H1 (cell line): ENCODE results near the gene ZNF408. TPM values are rescaled to one million over a fixed set of nuclear protein-coding genes. Genes with fewer than 3 reads are reported as not detected.

Source experiments
- polyA plus RNA-seq, 7 experiments: library from polyadenylated mRNA; depleted of rRNA in 3 of 7; stranded (reverse) in 5 of 7; unstranded in 2 of 7; fragments of >200 nt in 5 of 7; fragments of 200-250 nt in 2 of 7; gene quantifications; 1 replicate in 5 of 7; 2 replicates in 1 of 7; 4 replicates in 1 of 7; pipeline versions ENCODE4 v1.2.1 to v1.2.3, GENCODE V29; 2011 to 2013; ENCODE audit warnings: missing spikeins in 2 of 7, mixed read lengths in 2 of 7
- total RNA-seq: library from RNA; stranded (reverse); fragmentation: NEBNext Ultra II Directional; extraction: Animal tissue kit (Norgen Biotek cat#: 25700); gene quantifications from 2 replicates; pipeline ENCODE4 v1.2.1, GENCODE V29; 2021
- TF ChIP-seq, protein P1 (sequence below): fragments of 300-600 bp; sonication (generic); IDR thresholded peaks from 2 replicates; pipeline ENCODE4 v1.7.1; 2012; ENCODE audit warnings: low read length, moderate library complexity, mild to moderate bottlenecking, inconsistent platforms; ENCODE audit not compliant: insufficient replicate concordance

The ZNF408 gene
- total and polyA plus RNA-seq, 2 of the 8 experiments (the other 6 are each of a cell fraction or from before 2014, with no cell fraction given) = 10.7 to 11.0 TPM

DNA sequence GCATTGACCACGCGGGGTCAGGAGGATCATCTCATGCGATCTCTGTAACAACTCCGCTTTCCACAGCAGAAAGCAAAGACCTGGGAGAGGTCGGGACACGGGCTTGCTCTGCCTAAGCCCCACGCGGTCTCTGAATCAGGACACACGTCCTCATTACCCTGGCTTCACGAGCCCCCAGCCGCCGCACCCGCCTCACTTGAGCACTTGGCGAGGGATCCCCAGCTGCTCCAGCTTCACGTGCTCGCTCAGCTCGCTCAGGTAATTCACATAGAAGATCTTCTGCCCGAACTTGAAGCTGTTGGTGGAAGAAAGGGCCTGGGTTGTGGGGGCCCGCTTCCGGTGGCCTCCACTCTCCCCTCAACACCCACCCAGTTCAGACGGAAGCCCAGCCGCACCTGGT is 20.0 kb upstream of the ZNF408 start (continued):
- TF ChIP-seq, protein P1, sequence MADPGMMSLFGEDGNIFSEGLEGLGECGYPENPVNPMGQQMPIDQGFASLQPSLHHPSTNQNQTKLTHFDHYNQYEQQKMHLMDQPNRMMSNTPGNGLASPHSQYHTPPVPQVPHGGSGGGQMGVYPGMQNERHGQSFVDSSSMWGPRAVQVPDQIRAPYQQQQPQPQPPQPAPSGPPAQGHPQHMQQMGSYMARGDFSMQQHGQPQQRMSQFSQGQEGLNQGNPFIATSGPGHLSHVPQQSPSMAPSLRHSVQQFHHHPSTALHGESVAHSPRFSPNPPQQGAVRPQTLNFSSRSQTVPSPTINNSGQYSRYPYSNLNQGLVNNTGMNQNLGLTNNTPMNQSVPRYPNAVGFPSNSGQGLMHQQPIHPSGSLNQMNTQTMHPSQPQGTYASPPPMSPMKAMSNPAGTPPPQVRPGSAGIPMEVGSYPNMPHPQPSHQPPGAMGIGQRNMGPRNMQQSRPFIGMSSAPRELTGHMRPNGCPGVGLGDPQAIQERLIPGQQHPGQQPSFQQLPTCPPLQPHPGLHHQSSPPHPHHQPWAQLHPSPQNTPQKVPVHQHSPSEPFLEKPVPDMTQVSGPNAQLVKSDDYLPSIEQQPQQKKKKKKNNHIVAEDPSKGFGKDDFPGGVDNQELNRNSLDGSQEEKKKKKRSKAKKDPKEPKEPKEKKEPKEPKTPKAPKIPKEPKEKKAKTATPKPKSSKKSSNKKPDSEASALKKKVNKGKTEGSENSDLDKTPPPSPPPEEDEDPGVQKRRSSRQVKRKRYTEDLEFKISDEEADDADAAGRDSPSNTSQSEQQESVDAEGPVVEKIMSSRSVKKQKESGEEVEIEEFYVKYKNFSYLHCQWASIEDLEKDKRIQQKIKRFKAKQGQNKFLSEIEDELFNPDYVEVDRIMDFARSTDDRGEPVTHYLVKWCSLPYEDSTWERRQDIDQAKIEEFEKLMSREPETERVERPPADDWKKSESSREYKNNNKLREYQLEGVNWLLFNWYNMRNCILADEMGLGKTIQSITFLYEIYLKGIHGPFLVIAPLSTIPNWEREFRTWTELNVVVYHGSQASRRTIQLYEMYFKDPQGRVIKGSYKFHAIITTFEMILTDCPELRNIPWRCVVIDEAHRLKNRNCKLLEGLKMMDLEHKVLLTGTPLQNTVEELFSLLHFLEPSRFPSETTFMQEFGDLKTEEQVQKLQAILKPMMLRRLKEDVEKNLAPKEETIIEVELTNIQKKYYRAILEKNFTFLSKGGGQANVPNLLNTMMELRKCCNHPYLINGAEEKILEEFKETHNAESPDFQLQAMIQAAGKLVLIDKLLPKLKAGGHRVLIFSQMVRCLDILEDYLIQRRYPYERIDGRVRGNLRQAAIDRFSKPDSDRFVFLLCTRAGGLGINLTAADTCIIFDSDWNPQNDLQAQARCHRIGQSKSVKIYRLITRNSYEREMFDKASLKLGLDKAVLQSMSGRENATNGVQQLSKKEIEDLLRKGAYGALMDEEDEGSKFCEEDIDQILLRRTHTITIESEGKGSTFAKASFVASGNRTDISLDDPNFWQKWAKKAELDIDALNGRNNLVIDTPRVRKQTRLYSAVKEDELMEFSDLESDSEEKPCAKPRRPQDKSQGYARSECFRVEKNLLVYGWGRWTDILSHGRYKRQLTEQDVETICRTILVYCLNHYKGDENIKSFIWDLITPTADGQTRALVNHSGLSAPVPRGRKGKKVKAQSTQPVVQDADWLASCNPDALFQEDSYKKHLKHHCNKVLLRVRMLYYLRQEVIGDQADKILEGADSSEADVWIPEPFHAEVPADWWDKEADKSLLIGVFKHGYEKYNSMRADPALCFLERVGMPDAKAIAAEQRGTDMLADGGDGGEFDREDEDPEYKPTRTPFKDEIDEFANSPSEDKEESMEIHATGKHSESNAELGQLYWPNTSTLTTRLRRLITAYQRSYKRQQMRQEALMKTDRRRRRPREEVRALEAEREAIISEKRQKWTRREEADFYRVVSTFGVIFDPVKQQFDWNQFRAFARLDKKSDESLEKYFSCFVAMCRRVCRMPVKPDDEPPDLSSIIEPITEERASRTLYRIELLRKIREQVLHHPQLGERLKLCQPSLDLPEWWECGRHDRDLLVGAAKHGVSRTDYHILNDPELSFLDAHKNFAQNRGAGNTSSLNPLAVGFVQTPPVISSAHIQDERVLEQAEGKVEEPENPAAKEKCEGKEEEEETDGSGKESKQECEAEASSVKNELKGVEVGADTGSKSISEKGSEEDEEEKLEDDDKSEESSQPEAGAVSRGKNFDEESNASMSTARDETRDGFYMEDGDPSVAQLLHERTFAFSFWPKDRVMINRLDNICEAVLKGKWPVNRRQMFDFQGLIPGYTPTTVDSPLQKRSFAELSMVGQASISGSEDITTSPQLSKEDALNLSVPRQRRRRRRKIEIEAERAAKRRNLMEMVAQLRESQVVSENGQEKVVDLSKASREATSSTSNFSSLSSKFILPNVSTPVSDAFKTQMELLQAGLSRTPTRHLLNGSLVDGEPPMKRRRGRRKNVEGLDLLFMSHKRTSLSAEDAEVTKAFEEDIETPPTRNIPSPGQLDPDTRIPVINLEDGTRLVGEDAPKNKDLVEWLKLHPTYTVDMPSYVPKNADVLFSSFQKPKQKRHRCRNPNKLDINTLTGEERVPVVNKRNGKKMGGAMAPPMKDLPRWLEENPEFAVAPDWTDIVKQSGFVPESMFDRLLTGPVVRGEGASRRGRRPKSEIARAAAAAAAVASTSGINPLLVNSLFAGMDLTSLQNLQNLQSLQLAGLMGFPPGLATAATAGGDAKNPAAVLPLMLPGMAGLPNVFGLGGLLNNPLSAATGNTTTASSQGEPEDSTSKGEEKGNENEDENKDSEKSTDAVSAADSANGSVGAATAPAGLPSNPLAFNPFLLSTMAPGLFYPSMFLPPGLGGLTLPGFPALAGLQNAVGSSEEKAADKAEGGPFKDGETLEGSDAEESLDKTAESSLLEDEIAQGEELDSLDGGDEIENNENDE = no peak
